K562 (cell line): ENCODE results near the gene WDR91. TPM values are rescaled to one million over a fixed set of nuclear protein-coding genes. Genes with fewer than 3 reads are reported as not detected.

Experiments
- CBFB ChIP-seq: sonication (generic); formaldehyde crosslinking; IDR thresholded peaks from 2 replicates; pipeline ENCODE4 v1.4.0; 2020; ENCODE audit warnings: mild to moderate bottlenecking, missing genetic modification reagents
- ELF4 ChIP-seq: fragments of 450-650 bp; formaldehyde crosslinking; IDR thresholded peaks from 2 replicates; pipeline ENCODE4 v1.4.0; 2022; ENCODE audit warnings: missing genetic modification characterization
- HNRNPK ChIP-seq: fragments of 200-400 bp; formaldehyde crosslinking; IDR thresholded peaks from one replicate; pipeline ENCODE4 v1.6.1; 2018; ENCODE audit warnings: mild to moderate bottlenecking, low read depth, low read length; ENCODE audit not compliant: poor library complexity, severe bottlenecking
- MYC ChIP-seq, 2 experiments: fragments of 250-450 bp in 1 of 2; sonication (Bioruptor Pico) in 1 of 2; IDR thresholded peaks; 2 replicates each; pipeline versions ENCODE4 v1.5.1 to v1.6.1; 2012 to 2021; ENCODE audit warnings: low read depth in 2 of 2, borderline replicate concordance in 1 of 2, improper control_type of control experiment in 1 of 2, low read length in 1 of 2, mild to moderate bottlenecking in 1 of 2, moderate library complexity in 1 of 2
- RFX7 ChIP-seq: fragments of 250-450 bp; sonication (Bioruptor Pico); IDR thresholded peaks from 2 replicates; pipeline ENCODE4 v1.5.1; 2021; ENCODE audit warnings: mild to moderate bottlenecking
- SIX5 ChIP-seq, 2 experiments: IDR thresholded peaks; 2 replicates each; pipeline ENCODE4 v1.6.1; 2011; ENCODE audit warnings: low read length in 2 of 2, borderline replicate concordance in 1 of 2, low read depth in 1 of 2, mild to moderate bottlenecking in 1 of 2, moderate library complexity in 1 of 2; ENCODE audit not compliant: insufficient read depth in 1 of 2
- TAF7 ChIP-seq: fragments of 450-650 bp; IDR thresholded peaks from 2 replicates; pipeline ENCODE4 v1.6.1; 2016; ENCODE audit warnings: missing genetic modification characterization, missing compliant biosample characterization
- TOE1 ChIP-seq, 2 experiments: fragments of 450-650 bp in 1 of 2; sonication (generic) in 1 of 2; formaldehyde crosslinking in 1 of 2; IDR thresholded peaks; 2 replicates each; pipeline versions ENCODE4 v1.7.1 to v1.8.0; 2016 to 2022; ENCODE audit warnings: borderline replicate concordance in 2 of 2, mild to moderate bottlenecking in 2 of 2, antibody characterized with exemption in 1 of 2, inconsistent platforms in 1 of 2, low read depth in 1 of 2, missing genetic modification reagents in 1 of 2, moderate library complexity in 1 of 2
- ZBTB49 ChIP-seq: sonication (generic); formaldehyde crosslinking; IDR thresholded peaks from 2 replicates; pipeline ENCODE4 v1.8.0; 2022; ENCODE audit warnings: missing genetic modification reagents, mild to moderate bottlenecking, borderline replicate concordance
- ZNF407 ChIP-seq: fragments of 450-650 bp; IDR thresholded peaks from 2 replicates; pipeline ENCODE4 v1.6.1; 2016; ENCODE audit warnings: low read depth
- ZNF695 ChIP-seq: fragments of 450-650 bp; formaldehyde crosslinking; IDR thresholded peaks from 2 replicates; pipeline ENCODE4 v1.4.0; 2020; ENCODE audit warnings: mild to moderate bottlenecking, moderate library complexity
- polyA plus RNA-seq, 8 experiments: library from polyadenylated mRNA; depleted of rRNA in 4 of 8; stranded (reverse) in 5 of 8; unstranded in 3 of 8; fragments of >200 nt; fragmentation: Nextera tagmentation in 2 of 8; fragmentation: Illumina TruSeq in 1 of 8; extraction: Ambion mirVana in 2 of 8; extraction: Trizol in 1 of 8; gene quantifications; 2 replicates each; pipeline versions ENCODE4 v1.2.1 to v1.2.3, GENCODE V29; 2011 to 2014; ENCODE audit warnings: inconsistent platforms in 1 of 8, missing spikeins in 1 of 8
- total RNA-seq, 7 experiments: library from RNA; depleted of rRNA in 6 of 7; stranded (reverse); fragments of >200 nt in 6 of 7; fragmentation: Illumina TruSeq in 2 of 7; extraction: Trizol in 2 of 7; gene quantifications; 2 replicates each; pipeline versions ENCODE4 v1.2.1 to v1.2.3, GENCODE V29; 2011 to 2021; ENCODE audit warnings: low replicate concordance in 1 of 7
- TF ChIP-seq, protein P1 (sequence below), 2 experiments: fragments of 450-650 bp; IDR thresholded peaks; 2 replicates each; pipeline ENCODE4 v1.6.1; 2016

WDR91 gene
- total and polyA plus RNA-seq, 9 of the 15 experiments (the other 6 are each of a cell fraction or from before 2014, with no cell fraction given) = 1.9 to 18.2 (median 9.8) TPM

GRCh38 chr7:135170274-135170997, 40.9 kb downstream of the WDR91 start, which contains the start of gene CYREN (continued):
- TF ChIP-seq ZNF407 = no peak
- peak; percentile 92 for TF ChIP-seq TOE1 (IDR thresholded peaks at IDR 0.05; ENCODE audit: borderline replicate concordance)
- TF ChIP-seq TOE1 (CRISPR knock-in tag; IDR thresholded peaks at IDR 0.05; ENCODE audit: borderline replicate concordance, low read depth) = peak; percentile 89; the same call in 1 of the 2 replicates
- TF ChIP-seq, protein P1, sequence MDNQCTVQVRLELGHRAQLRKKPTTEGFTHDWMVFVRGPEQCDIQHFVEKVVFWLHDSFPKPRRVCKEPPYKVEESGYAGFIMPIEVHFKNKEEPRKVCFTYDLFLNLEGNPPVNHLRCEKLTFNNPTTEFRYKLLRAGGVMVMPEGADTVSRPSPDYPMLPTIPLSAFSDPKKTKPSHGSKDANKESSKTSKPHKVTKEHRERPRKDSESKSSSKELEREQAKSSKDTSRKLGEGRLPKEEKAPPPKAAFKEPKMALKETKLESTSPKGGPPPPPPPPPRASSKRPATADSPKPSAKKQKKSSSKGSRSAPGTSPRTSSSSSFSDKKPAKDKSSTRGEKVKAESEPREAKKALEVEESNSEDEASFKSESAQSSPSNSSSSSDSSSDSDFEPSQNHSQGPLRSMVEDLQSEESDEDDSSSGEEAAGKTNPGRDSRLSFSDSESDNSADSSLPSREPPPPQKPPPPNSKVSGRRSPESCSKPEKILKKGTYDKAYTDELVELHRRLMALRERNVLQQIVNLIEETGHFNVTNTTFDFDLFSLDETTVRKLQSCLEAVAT (IDR thresholded peaks at IDR 0.05) = no peak
- TF ChIP-seq HNRNPK = peak; percentile 64
- TF ChIP-seq RFX7 (CRISPR knock-in tag) = no peak
- peak; percentile 84 for TF ChIP-seq ELF4 (CRISPR knock-in tag)
- TF ChIP-seq SIX5 (IDR thresholded peaks at IDR 0.05; ENCODE audit: borderline replicate concordance in 1 of 2, insufficient read depth in 1 of 2, low read depth in 1 of 2, low read length in 2 of 2) = peak; percentile 2 to 35; a peak in 2 of 4 replicates
- TF ChIP-seq MYC (IDR thresholded peaks at IDR 0.05; ENCODE audit: low read depth, low read length) = peak; percentile 80; the same call in 1 of the 2 replicates
- TF ChIP-seq MYC (CRISPR knock-in tag; IDR thresholded peaks at IDR 0.05; ENCODE audit: borderline replicate concordance, low read depth) = peak; percentile 85
- no peak for TF ChIP-seq ZNF695 (CRISPR knock-in tag)
- peak; percentile 81 for TF ChIP-seq ZBTB49
- 0 out of 2 replicates have a peak, but pooled peaks have one; percentile 51 for TF ChIP-seq CBFB
- TF ChIP-seq TAF7 (tag) = peak; percentile 61
